ENCODE data around the gene PRICKLE1.

GRCh38 chr12:42585841-42586216 lies 3.7 kb downstream of the PRICKLE1 start:
- TF ChIP-seq GABPA (IDR thresholded peaks at IDR 0.05; ENCODE audit: low read depth): no peak
- no peak for TF ChIP-seq CTCF (IDR thresholded peaks at IDR 0.05; ENCODE audit: insufficient read depth, low read length)
- TF ChIP-seq POLR2AphosphoS5 (IDR thresholded peaks at IDR 0.05; ENCODE audit: low read depth): no peak

Data from HL-60 (cell line).